WTC11 (cell line): Measurements from ENCODE around the gene INSC. TPM values are rescaled to one million over a fixed set of nuclear protein-coding genes. Genes with fewer than 3 reads are reported as not detected.

Experiments used
- ATAC-seq: fragments of 200-7000 bp; cut with Tn5 transposase; 2 replicates; pipeline ENCODE4 v1.10.0; 2021; ENCODE audit warnings: mild to moderate bottlenecking, moderate library complexity
- CTCF ChIA-PET: fragments of 300-600 bp; sonication (Branson Sonifier 250); formaldehyde crosslinking; loops from one replicate; lab custom pipeline; 2021; ENCODE audit warnings: antibody characterized with exemption; lab: Charles Lee
- POLR2A ChIA-PET: fragments of 350-600 bp; sonication (Branson Sonifier 250); formaldehyde crosslinking; loops from one replicate; lab custom pipeline; 2021; ENCODE audit warnings: antibody characterized with exemption; lab: Charles Lee
- DNase-seq: peaks from one replicate; pipeline ENCODE4 v3.0.0; 2021; ENCODE audit warnings: low spot score
- H3K27ac Mint-ChIP-seq: 2 replicates; pipeline ENCODE4 v1.8.0; 2021; ENCODE audit warnings: mixed read lengths
- H3K27me3 Mint-ChIP-seq: 2 replicates; pipeline ENCODE4 v1.8.0; 2021; ENCODE audit warnings: low read depth, mild to moderate bottlenecking, moderate library complexity, mixed read lengths
- H3K36me3 Mint-ChIP-seq: 2 replicates; pipeline ENCODE4 v1.8.0; 2021; ENCODE audit warnings: mixed read lengths
- H3K4me1 Mint-ChIP-seq: 2 replicates; pipeline ENCODE4 v1.8.0; 2022; ENCODE audit warnings: mixed read lengths
- H3K4me3 Mint-ChIP-seq: 2 replicates; pipeline ENCODE4 v1.8.0; 2021; ENCODE audit warnings: mild to moderate bottlenecking, moderate library complexity, mixed read lengths
- H3K9me3 Mint-ChIP-seq: 2 replicates; pipeline ENCODE4 v1.8.0; 2021; ENCODE audit warnings: mixed read lengths
- CBFB ChIP-seq: sonication (generic); formaldehyde crosslinking; IDR thresholded peaks from 2 replicates; pipeline ENCODE4 v1.8.1; 2022; ENCODE audit warnings: mild to moderate bottlenecking, low read depth, missing genetic modification reagents
- GTF2I ChIP-seq: fragments of 250-450 bp; sonication (Bioruptor Pico); conservative IDR thresholded peaks from 2 replicates; pipeline ENCODE4 v1.4.0; 2021; ENCODE audit warnings: mild to moderate bottlenecking
- NFYB ChIP-seq: sonication (generic); formaldehyde crosslinking; conservative IDR thresholded peaks from 2 replicates; pipeline ENCODE4 v1.8.0; 2022; ENCODE audit warnings: low read depth, missing genetic modification reagents
- NR3C1 ChIP-seq: sonication (generic); formaldehyde crosslinking; conservative IDR thresholded peaks from 2 replicates; pipeline ENCODE4 v1.8.1; 2023; ENCODE audit warnings: low read depth, mild to moderate bottlenecking, missing genetic modification reagents
- OVOL2 ChIP-seq: fragments of 250-450 bp; sonication (Bioruptor Pico); IDR thresholded peaks from 2 replicates; pipeline ENCODE4 v1.9.0; 2021; ENCODE audit warnings: mild to moderate bottlenecking, borderline replicate concordance
- RELA ChIP-seq: sonication (generic); formaldehyde crosslinking; IDR thresholded peaks from 2 replicates; pipeline ENCODE4 v1.8.1; 2022; ENCODE audit warnings: missing genetic modification reagents, mild to moderate bottlenecking, borderline replicate concordance
- SOX15 ChIP-seq: fragments of 250-450 bp; sonication (Bioruptor Pico); IDR thresholded peaks from 2 replicates; pipeline ENCODE4 v1.9.0; 2021; ENCODE audit warnings: mild to moderate bottlenecking
- total RNA-seq: library from RNA; stranded (reverse); gene quantifications from 3 replicates; pipeline ENCODE4 v1.2.3, GENCODE V29; 2021
- TF ChIP-seq, protein P1 (sequence below): fragments of 250-450 bp; sonication (Bioruptor Pico); IDR thresholded peaks from 2 replicates; pipeline ENCODE4 v2.1.2; 2022; ENCODE audit warnings: mild to moderate bottlenecking, moderate library complexity
- TF ChIP-seq, protein P2 (sequence below): sonication (generic); formaldehyde crosslinking; IDR thresholded peaks from 2 replicates; pipeline ENCODE4 v1.8.1; 2023; ENCODE audit warnings: mild to moderate bottlenecking, missing genetic modification reagents, borderline replicate concordance
- TF ChIP-seq, protein P3 (sequence below): sonication (generic); formaldehyde crosslinking; IDR thresholded peaks from 2 replicates; pipeline ENCODE4 v1.8.0; 2023; ENCODE audit warnings: missing genetic modification reagents, mild to moderate bottlenecking, borderline replicate concordance
- TF ChIP-seq, protein P4 (sequence below): fragments of 250-450 bp; sonication (Bioruptor Pico); IDR thresholded peaks from 2 replicates; pipeline ENCODE4 v1.8.0; 2021; ENCODE audit warnings: mild to moderate bottlenecking

Gene INSC
- total RNA-seq, 1 experiment from 2014 or later: 0.44 TPM

DNA sequence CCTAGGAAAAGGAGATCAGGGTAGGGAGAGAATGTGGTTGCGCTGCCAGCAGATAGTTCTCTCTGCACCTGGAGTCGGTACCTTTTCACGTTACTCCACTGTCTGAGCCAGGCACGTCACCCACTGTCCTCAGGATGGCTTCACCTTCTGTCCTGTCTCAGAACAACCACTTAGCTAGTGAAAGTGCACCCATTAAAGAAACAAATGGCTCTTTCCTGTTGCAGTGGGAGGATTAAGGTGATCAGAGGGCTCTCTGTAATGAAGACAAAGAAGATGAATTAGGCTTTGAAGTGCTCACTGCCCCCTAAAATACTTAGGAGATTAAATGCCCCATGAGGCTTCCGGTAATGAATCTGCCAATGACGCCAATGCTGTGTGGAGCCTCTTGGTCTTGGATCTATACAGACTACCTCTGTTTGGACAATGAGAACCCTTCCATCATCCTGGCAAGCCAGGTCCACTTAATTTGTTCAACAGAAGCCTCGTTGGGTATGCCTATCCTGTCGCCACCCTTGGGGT, 113.7 kb downstream of the INSC start:
- H3K9me3 Mint-ChIP-seq: no peaks in the 10 kb centered on the region
- DNase-seq: no peak
- H3K27me3 Mint-ChIP-seq: no peaks in the 10 kb centered on the region
- no peak overlapping the region for H3K27ac Mint-ChIP-seq
- TF ChIP-seq GTF2I (CRISPR knock-in tag): no peak
- TF ChIP-seq, protein P1, sequence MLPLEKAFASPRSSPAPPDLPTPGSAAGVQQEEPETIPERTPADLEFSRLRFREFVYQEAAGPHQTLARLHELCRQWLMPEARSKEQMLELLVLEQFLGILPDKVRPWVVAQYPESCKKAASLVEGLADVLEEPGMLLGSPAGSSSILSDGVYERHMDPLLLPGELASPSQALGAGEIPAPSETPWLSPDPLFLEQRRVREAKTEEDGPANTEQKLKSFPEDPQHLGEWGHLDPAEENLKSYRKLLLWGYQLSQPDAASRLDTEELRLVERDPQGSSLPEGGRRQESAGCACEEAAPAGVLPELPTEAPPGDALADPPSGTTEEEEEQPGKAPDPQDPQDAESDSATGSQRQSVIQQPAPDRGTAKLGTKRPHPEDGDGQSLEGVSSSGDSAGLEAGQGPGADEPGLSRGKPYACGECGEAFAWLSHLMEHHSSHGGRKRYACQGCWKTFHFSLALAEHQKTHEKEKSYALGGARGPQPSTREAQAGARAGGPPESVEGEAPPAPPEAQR: no peak
- TF ChIP-seq, protein P2, sequence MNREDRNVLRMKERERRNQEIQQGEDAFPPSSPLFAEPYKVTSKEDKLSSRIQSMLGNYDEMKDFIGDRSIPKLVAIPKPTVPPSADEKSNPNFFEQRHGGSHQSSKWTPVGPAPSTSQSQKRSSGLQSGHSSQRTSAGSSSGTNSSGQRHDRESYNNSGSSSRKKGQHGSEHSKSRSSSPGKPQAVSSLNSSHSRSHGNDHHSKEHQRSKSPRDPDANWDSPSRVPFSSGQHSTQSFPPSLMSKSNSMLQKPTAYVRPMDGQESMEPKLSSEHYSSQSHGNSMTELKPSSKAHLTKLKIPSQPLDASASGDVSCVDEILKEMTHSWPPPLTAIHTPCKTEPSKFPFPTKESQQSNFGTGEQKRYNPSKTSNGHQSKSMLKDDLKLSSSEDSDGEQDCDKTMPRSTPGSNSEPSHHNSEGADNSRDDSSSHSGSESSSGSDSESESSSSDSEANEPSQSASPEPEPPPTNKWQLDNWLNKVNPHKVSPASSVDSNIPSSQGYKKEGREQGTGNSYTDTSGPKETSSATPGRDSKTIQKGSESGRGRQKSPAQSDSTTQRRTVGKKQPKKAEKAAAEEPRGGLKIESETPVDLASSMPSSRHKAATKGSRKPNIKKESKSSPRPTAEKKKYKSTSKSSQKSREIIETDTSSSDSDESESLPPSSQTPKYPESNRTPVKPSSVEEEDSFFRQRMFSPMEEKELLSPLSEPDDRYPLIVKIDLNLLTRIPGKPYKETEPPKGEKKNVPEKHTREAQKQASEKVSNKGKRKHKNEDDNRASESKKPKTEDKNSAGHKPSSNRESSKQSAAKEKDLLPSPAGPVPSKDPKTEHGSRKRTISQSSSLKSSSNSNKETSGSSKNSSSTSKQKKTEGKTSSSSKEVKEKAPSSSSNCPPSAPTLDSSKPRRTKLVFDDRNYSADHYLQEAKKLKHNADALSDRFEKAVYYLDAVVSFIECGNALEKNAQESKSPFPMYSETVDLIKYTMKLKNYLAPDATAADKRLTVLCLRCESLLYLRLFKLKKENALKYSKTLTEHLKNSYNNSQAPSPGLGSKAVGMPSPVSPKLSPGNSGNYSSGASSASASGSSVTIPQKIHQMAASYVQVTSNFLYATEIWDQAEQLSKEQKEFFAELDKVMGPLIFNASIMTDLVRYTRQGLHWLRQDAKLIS (CRISPR knock-in tag): no peak
- ATAC-seq: no peak
- H3K36me3 Mint-ChIP-seq: no peaks in the 10 kb centered on the region
- no peak overlapping the region for H3K4me3 Mint-ChIP-seq
- H3K4me1 Mint-ChIP-seq: peaks cover 4% of the 10 kb centered on the region; the same call in 1 of the 2 replicates
- ChIA-PET CTCF (no interaction called here), POLR2A (no interaction called here)

DNA sequence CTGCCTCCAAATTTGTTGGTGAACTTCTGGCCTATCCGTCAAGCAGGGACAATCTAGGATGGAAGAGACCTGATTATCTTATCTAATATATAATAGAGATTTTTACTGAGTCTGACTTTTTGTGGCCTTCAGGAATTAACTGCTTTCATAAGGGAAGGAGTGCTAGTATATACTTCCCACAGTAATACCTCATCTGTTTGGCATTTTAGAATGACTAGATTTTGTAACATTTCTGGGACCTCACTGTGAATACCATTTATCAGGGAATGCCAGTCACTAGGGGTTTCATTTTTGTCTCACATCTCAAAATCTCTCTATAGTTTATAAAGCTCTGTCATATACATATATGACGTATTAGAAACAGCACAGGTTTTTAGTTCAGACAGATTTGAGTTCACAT, 114.3 kb downstream of the INSC start:
- Mint-ChIP-seq H3K27ac (no peak overlapping the region), H3K4me1 (peaks cover 11% of the 10 kb centered on the region), H3K27me3 (no peaks in the 10 kb centered on the region)
- POLR2A ChIA-PET: no interaction called here
- CTCF ChIA-PET: no interaction called here
- TF ChIP-seq, protein P1: no peak
- no peak for TF ChIP-seq OVOL2 (CRISPR knock-in tag)
- TF ChIP-seq SOX15: no peak
- TF ChIP-seq CBFB (CRISPR knock-in tag): no peak
- TF ChIP-seq, protein P3, sequence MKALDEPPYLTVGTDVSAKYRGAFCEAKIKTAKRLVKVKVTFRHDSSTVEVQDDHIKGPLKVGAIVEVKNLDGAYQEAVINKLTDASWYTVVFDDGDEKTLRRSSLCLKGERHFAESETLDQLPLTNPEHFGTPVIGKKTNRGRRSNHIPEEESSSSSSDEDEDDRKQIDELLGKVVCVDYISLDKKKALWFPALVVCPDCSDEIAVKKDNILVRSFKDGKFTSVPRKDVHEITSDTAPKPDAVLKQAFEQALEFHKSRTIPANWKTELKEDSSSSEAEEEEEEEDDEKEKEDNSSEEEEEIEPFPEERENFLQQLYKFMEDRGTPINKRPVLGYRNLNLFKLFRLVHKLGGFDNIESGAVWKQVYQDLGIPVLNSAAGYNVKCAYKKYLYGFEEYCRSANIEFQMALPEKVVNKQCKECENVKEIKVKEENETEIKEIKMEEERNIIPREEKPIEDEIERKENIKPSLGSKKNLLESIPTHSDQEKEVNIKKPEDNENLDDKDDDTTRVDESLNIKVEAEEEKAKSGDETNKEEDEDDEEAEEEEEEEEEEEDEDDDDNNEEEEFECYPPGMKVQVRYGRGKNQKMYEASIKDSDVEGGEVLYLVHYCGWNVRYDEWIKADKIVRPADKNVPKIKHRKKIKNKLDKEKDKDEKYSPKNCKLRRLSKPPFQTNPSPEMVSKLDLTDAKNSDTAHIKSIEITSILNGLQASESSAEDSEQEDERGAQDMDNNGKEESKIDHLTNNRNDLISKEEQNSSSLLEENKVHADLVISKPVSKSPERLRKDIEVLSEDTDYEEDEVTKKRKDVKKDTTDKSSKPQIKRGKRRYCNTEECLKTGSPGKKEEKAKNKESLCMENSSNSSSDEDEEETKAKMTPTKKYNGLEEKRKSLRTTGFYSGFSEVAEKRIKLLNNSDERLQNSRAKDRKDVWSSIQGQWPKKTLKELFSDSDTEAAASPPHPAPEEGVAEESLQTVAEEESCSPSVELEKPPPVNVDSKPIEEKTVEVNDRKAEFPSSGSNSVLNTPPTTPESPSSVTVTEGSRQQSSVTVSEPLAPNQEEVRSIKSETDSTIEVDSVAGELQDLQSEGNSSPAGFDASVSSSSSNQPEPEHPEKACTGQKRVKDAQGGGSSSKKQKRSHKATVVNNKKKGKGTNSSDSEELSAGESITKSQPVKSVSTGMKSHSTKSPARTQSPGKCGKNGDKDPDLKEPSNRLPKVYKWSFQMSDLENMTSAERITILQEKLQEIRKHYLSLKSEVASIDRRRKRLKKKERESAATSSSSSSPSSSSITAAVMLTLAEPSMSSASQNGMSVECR (CRISPR knock-in tag): no peak
- no peak for TF ChIP-seq NR3C1
- no peak for TF ChIP-seq RELA (CRISPR knock-in tag)
- TF ChIP-seq, all 79 proteins: peak for 0
- ATAC-seq: no peak
- DNase-seq: no peak
- Mint-ChIP-seq H3K4me3 (no peak overlapping the region), H3K9me3 (no peaks in the 10 kb centered on the region), H3K36me3 (no peaks in the 10 kb centered on the region)

DNA sequence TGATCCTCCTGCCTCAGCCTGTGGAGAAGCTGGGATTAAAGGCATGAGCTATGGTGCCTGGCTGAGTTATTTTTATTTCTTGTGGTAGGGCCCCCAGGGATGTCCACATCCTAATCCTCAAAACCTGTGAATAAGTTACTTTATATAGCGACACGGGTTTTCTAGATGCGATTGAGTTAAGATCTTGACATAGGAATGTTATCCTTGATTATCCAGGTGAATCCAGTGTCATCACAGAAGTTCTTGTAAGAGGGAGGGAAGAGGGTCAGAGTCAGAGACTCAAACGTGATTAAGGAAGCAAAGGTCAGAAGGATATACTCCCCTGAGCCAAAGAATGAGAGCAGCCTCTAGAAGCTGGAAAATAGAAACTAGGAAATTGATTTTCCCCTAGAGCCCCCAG, 117.8 kb downstream of the INSC start:
- POLR2A ChIA-PET: no interaction called here
- H3K4me1 Mint-ChIP-seq: peaks cover 23% of the 10 kb centered on the region
- ATAC-seq (no peak), DNase-seq (no peak)
- no peak overlapping the region for H3K4me3 Mint-ChIP-seq
- H3K9me3 Mint-ChIP-seq: no peaks in the 10 kb centered on the region
- TF ChIP-seq NFYB (CRISPR knock-in tag): no peak
- TF ChIP-seq, protein P4, sequence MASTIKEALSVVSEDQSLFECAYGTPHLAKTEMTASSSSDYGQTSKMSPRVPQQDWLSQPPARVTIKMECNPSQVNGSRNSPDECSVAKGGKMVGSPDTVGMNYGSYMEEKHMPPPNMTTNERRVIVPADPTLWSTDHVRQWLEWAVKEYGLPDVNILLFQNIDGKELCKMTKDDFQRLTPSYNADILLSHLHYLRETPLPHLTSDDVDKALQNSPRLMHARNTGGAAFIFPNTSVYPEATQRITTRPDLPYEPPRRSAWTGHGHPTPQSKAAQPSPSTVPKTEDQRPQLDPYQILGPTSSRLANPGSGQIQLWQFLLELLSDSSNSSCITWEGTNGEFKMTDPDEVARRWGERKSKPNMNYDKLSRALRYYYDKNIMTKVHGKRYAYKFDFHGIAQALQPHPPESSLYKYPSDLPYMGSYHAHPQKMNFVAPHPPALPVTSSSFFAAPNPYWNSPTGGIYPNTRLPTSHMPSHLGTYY: no peak
- H3K27ac Mint-ChIP-seq: no peak overlapping the region
- no peaks in the 10 kb centered on the region for H3K36me3 Mint-ChIP-seq
- H3K27me3 Mint-ChIP-seq: no peaks in the 10 kb centered on the region
- CTCF ChIA-PET: no interaction called here
